ENCODE measurements around the gene ABHD8.
"Not testable (repeated sequence)": the region's sequence is repeated elsewhere in the genome, so short reads cannot be mapped to it uniquely, and the experiment has no call there.

ABHD8 gene

DNA sequence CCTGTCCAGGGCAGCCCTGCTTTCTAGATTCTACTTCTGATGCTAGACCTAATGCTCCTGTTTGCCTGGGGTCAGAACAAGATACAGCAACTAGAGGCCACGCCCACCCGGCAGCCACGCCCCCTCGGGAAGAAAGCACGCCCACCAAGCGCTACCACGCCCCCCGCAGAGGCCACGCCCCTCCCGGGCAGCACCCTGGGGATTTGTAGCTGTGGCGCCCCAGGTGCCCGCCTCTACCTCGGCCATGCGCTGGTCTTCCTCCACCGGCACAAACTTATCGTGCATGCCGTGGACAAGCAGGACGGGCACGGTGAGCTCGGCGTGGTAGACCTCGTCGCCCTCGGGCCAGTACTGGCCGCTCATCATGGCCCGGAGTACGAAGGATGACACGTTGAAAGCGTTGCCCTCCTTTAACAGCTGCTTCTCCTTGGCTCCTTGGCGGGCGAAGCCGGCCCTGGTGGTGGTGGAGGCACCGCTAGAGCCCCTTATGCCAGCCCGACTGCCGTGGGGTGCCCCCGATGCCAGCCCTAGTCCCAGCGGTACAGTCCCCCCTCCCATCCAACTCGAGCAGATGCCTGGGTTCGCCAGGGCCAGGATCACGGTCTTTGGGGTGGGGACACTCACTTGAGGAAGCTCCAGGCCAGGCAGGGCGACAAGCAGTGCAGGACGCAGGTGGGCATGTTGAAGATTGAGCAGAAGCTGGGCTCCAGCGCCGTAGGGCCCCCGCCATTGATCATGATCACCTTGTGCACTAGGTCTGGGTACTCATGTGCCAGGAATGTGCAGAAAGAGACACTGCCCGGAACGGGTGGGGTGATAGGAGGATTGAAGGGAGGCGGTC lies 9.0 kb downstream of the ABHD8 start:
- no peak for DNase-seq

DNA sequence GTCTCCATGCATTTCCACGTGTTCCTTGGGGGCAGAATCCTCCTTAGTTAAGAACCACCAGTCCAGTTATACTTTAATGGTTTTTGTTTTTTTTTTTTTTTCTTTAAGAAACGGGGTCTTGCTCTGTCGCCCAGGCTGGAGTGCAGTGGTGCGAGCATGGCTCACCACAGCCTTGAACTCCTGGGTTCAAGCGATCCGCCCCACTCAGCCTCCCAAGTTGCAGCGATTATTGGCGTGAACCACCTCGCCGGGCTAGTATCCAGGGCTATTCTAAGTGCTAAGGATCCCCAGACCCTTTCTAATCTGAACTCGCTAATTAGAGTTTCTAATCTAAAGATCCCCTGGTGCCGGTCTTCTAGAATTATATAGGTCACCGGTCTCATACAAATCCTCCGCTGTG lies 9.6 kb downstream of the ABHD8 start:
- DNase-seq, result no peak

DNA sequence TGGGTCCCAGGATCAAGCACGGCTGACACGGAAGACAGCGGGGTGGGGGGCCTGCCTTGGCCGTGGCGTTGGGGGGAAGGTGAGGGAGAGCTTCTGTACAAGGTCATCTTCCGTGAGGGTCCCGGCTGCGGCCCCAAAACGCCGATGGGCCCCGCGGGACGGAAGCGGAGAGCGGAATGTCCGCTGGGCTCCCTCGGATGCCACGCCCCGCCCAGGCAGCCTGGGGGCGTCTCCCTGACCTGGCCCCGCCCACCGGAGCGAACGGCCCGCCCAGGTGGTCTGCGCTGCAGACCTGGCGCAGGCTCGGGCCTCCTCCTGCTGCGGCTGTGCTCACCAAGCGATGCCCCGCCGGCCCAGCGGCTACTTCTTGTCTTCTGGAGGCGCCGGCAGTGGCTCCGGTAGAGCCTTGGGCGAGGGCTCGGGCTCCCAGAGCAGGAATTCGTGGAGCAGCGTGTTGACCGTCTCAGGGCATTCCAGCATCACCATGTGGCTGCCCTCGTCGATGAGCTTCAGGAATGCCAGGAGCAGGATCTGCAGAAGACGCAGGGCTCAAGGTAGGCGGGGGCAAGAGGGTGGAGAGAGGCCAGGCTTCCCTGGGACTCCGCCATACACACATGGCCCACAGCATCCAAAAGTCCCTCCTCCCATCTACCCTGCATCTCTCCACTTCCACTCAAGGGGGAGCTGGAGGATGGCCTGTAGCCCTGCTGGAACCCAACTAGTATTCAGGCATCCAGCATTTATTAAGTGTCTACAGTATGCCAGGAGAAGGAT lies 10.7 kb downstream of the ABHD8 start:
- no peak for DNase-seq

DNA sequence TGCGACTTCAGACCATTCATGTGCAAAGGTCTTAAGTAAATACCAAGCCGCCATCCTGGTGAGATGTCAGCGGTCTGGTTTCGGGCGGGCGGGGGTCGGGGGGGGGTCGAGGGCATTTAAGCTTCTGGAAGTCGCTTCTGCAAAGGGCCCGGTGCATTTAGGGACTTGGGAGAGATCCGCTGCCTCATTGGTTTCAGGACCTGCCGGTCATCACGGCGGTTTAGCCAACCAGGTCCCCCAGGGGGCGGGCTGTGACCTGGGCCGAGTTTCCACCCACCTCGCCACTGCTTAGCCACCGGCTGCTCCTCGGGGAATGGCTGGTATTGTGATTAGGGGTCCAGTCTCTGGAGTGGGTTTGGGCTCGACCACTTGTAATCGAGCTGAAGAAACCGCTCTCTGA lies 13.7 kb downstream of the ABHD8 start:
- no peak for DNase-seq

DNA sequence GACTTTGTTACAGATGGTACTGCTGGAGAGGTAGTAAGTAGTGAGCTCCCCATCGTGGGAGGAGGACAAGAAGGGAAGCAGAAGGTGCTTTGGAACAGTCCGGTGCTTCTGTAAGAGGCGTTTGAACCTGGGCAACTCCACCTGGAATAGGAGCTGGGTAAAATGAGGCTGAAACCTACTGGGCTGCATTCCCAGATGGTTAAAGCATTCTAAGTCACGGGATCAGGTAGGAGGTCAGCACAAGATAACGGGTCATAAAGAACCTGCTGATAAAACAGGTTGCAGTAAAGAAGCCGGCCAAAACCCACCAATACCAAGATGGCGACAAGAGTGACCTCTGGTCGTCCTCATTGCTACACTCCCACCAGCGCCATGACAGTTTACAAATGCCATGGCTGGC lies 16.5 kb downstream of the ABHD8 start:
- no peak for DNase-seq

DNA sequence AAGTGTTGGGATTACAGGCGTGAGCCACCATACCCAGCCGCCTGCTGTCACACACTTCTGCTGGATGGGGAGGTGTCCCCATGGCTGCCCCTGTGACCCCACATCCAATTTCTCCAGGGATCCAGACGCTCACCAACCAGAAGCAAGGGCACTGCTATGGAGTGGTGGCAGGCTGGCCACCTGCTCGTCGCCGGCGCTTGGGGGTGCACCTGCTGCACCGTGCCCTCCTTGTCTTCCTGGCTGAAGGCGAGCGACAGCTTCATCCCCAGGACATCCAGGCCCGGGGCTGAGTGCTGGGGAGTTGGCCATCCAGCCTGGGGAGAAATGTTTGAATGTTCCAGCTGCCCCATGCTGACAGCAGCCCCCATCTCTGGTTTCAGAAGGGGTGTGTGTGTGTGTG lies 17.0 kb downstream of the ABHD8 start:
- no peak for DNase-seq

DNA sequence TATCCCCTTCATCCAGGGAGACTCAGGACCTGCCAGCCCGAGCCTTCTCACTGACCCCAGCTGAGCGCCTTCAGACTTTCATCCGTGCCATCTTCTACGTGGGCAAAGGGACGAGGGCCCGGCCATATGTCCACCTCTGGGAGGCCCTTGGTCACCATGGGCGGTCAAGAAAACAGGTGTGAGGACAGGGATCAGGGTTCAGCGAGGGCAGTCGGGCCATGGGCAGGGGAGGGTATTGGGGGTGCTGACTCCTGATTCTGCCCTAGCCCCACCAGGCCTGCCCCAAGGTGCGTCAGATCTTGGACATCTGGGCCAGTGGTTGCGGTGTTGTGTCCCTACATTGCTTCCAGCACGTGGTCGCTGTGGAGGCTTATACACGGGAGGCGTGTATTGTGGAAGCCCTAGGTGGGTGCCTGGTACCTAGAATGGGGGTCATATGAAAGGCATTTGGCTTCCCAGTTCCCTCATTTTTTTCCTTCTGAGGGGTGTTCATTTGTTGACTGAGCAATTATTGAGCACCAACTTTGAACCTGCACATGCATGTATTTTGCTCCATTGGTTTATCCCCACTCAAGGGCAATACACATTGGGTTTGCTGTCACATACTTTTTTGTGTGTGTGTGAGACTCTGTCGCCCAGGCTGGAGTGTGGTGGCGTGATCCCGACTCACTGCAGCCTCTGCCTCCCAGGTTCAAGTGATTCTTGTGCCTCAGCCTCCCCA lies 17.6 kb downstream of the ABHD8 start:
- no peak for DNase-seq

DNA sequence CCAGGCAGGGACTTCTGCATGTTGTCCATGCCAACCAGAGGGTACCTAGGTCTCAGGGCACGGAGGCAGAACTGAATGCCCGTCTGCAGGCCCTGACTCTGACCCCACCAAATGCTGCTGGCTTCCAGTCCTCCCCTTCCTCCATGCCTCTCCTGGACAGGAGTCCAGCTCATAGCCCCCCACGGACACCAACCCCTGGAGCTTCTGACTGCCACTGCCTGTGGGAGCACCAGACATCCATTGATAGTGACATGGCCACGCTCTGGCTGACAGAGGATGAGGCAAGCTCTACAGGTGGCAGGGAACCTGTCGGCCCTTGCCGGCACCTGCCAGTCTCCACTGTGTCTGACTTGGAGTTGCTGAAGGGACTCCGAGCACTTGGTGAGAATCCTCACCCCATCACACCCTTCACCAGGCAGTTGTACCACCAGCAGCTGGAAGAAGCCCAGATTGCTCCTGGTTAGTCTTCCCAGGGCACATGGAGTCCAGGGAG lies 19.7 kb downstream of the ABHD8 start:
- no peak for DNase-seq

DNA sequence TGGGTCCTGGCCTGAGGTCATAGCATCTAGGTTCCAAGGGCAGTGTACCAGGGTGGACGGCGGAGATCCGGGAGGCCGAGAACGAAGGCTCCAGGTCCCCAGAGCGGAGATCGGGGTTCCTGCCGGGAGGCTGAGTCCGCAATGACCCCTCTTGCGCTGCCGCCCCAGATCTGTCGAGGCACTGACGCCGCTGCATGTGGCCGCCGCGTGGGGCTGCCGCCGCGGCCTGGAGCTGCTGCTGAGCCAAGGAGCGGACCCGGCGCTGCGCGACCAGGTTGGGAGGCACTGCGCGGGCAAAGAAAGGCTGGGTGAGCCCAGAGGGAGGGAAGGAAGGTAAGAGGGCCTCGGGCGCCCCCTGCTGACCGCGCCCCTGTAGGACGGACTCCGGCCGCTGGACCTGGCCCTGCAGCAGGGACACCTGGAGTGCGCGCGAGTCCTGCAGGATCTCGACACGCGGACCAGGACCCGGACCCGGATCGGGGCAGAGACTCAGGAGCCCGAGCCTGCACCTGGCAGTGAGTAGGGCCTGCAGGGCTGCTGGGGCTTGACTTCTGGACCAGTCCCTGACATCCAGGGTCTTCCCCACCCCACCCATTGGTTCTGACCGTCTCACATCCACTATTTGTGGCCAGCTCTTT lies 20.6 kb downstream of the ABHD8 start:
- DNase-seq, result peak; percentile 43

DNA sequence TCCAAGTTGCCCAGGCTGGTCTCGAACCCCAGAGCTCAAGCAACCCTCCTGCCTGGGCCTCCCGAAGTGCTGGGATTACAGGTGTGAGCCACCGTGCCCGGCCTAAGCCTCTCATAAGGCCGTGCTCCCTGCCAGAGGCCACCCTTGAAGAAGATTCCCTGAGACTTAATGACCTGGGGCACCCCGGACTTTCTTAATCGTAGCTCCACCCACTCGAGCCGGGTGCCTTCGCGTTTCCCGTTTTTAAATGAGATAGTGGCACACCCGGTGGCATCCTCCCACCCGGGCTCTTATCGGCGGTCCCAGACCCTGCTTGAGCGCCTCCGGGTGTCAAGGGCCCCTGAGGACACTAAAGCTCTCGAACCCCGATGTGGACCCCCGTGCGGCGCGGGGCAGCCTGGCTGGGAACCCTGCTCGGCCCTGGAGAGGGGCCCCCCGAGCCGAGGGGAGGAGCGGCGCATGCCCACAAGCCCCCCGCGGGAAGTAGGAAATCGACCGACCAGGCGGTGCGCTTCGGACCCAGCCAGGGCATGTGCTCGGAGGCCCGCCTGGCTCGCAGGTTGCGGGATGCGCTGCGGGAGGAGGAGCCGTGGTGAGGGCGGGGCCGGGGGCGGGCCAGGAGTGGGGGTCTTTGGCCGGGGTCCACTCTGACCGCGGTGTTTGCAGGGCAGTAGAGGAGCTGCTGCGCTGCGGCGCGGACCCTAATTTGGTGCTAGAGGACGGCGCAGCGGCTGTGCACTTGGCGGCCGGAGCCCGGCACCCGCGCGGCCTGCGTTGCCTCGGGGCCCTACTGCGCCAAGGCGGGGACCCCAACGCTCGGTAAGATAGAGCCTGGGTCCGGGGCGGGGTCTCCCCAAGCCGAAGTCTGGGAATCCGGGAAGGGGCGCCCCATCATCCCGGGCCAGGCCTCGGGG lies 21.6 kb downstream of the ABHD8 start, which contains the start of gene ANKLE1:
TSS of gene ANKLE1 (plus strand) at position 511 of the 914 bp plus-strand sequence. CDS start at position 531, 20 bp downstream.
- DNase-seq, result no peak

DNA sequence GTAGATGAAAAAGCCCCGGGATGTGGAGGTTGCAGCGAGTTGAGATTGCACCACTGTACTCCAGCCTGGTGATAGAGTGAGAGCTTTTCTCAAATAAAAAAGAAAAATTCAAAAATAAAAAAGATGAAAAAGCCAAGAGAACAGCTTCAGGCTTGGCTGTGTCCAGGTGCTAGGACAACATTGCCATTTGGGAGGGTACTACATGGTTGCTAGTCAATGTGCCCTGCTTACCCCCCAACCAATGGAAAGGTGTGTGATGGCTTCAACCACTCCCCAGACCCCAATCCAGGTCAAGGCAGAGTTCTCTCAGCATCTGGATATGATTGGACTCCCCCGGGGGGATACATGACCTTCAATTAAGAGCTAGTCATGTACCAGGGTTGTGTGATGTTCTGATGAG lies 23.8 kb downstream of the ABHD8 start:
- no peak for DNase-seq

DNA sequence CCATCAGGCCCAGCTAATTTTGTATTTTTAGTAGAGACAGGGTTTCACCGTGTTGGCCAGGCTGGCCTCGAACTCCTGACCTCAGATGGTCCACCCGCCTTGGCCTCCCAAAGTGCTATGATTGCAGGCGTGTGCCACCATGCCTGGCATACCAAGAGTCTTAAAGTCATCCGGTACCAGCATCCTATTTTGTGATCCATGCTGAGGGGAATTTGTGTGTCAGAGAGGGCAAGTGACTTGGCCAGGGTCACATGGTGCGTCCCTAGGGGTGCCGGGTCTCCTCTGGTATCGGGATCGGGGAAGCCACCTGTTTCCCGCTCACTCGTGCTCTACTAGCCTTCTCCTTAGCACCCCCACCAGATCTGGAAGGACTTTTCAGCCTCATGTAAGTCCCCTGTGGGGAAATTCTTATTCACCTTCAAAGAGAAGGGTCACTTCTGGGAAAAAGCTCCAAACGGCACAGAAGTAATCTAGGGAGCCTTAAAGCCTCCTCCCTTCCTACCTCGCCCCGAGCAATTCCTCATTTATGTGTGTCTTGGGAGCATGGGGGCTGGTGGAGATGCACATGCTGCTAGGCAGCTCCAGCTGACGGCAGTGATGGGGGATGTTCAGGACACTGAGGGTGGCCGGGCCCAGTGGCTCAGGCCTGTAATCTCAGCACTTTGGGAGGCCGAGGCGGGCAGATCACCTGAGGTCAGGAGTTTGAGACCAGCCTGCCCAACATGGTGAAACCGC lies 27.6 kb downstream of the ABHD8 start:
- no peak for DNase-seq

DNA sequence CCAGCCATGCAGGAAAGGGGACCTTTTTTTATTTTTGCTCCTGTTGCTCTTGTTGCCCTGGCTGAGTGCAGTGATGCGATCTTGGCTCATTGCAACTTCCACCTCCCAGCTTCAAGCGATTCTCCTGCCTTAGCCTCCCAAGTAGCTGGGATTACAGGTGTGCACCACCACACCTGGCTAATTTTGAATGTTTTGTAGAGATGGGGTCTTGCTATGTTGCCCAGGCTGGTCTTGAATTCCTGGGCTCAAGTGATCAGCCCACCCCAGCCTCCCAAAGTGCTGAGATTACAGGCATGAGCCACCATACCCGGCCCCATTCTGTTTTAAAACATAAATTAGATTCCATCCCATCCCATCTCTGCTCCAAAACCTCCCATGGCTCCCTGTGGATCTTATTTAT lies 28.3 kb downstream of the ABHD8 start:
- DNase-seq, result not testable (repeated sequence)

DNA sequence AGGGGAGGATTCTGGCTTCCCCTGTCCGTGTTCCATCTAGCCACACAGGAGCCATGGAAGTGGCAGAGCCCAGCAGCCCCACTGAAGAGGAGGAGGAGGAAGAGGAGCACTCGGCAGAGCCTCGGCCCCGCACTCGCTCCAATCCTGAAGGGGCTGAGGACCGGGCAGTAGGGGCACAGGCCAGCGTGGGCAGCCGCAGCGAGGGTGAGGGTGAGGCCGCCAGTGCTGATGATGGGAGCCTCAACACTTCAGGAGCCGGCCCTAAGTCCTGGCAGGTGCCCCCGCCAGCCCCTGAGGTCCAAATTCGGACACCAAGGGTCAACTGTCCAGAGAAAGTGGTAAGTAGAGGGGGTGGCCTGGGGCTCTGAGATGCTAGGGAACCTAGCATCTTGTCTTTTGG lies 34.5 kb downstream of the ABHD8 start:
- no peak for DNase-seq

DNA sequence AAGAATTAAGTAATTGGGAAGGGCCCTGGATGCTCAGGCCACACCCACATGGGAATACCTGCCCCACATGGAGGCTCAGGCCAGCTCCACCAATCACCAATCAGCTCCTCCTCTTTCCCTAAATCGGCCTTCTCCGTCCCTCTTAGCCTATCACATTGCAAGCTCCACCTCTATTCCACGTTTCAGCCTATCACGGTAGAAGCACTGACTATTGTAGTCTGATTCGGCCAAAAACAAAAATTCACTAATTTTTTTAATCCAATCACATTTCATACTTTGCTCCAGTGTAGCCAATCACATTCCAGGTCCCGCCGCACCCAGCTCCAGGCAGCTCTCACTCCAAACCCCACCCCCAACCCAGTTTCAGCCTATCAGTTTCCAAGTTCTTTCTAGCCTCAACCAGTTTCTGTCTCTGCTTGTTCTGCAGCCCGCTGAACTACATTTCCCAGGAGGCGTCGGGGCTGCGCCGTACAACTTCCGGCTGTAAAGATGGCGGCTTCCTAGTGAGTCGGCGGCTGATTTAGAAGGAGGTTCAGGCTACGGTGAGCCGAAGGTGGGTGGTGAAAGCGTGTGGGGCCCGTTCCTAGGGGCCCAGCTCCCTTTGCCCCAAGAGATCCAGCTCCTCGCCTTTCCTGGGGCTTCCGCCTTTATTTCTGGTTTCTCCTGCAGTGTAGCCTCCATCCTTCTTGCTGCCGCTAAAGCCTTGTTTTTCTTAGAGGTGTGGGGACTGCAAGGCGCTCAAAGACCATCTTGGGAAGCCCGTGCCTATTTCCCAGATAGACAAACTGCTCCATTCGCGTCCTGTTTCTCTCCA lies 36.0 kb downstream of the ABHD8 start, which contains the start of gene BABAM1:
TSS of gene BABAM1 (plus strand) at position 469 of the 814 bp plus-strand sequence. CDS start 1,364 bp downstream, outside the sequence.
- DNase-seq, result peak; percentile 99

DNA sequence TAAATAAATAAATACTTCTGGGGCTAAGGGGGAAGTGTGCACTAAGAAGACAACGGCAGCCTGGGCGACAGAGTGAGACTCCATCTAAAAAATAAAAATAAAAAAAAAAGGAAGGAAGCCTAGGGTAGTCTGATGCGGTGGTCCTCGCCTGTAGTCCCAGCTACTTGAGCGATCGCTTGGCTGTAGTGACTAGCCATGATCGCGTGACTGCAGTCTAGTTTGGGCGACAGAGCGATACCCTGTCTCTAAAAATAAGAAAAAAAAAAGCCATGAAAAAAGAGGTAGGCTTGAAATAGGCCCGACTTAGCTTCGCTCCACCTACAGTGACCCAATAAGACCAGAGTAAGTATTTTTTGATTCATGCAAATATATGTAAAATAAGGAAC lies 36.6 kb downstream of the ABHD8 start:
- no peak for DNase-seq

DNA sequence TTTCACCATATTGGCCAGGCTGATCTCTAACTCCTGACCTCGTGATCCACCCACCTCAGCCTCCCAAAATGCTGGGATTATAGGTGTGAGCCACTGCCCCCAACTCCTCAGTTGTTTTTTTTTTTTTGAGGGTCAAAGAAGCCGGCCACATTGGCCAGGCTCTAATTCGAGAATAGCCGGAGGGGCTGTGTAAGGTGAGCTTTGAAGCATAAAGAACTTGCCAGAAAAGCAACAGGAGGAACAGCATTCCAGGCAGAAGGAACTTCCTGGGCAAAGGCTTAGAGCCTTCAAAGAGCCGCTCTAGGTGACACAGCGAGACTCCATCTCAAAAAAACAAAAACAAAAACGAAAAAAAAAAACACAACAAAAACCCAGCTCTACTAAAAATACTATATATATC lies 37.2 kb downstream of the ABHD8 start:
- DNase-seq, result no peak

DNA sequence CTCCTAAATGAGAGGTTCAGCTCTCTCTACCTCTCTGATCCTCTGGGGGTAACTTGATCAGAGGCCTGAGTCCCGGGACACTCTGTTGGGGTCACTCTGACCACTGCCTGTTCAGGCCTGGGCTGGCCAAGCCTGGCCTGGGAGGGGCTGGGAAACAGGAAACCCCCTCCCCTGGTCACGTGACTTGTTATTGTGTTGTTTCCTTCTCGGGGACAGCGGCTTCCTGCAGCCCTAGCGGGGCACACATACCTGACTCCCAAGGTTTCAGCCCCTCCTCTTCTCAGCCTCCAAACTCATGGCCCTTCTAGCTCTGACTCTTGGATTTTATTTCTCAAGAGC lies 38.6 kb downstream of the ABHD8 start, which contains the start of gene USHBP1:
TSS of gene USHBP1 (minus strand) at position 105 of the 339 bp plus-strand sequence. CDS start 446 bp downstream, outside the sequence.
- no peak for DNase-seq

DNA sequence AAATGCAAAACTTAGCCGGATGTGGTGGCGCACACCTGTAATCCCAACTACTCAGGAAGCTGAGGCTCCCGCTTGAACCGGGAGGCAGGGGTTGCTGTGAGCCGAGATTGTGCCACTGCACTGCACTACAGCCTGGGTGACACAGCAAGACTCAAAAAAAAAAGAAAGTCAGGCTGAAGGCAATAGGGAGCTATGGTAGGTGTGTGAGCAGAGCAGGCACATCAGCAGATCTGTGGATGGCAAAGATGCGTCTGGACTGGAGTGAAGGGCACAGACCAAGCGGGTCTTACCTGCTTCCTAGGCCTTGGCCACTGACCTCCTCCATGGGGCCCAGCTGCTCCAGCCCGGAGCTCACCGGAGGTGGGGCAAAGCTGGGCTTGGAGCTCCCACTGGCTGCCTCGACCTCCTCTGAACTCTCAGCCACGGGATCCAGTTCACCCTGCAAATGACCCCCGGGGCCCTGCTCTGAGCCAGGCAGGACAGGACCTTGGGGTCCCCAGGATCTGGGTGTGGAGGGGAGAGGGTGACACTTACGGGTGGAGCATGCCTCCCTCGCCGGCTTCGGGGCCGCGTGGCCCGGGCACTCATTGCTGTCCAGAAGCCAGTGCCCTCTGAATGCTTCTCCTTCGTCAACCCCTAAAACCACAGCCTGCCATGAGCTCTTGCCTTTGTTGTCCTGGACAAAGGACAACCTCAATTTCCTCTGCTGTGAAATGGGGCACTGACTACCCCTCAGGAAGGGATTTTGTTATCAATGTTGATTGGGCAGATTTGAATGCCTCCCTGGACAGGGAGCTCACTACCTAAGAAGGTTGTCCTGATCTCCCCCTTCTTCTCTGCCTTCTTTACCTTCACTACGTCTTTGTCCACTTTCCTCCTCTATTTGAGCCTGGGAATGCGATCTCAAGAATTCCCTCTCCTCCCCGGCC lies 39.2 kb downstream of the ABHD8 start:
- no peak for DNase-seq

Measured in DMS153 (cell line).